A673 (cell line): Measurements from ENCODE around the gene TMEM18. TPM values are rescaled to one million over a fixed set of nuclear protein-coding genes. Genes with fewer than 3 reads are reported as not detected.

ENCODE experiments used
- BruUV-seq: library from RNA; stranded (reverse); fragments of 400-500 nt; replicated peaks from 2 replicates; lab custom pipeline; 2021; lab: Mats Ljungman, UMichigan
- CTCF ChIA-PET: fragments of 300-600 bp; sonication (Branson Sonifier 250); formaldehyde crosslinking; loops from one replicate; lab custom pipeline; 2022; ENCODE audit warnings: antibody characterized with exemption; lab: Charles Lee
- POLR2A ChIA-PET: fragments of 300-600 bp; sonication (Branson Sonifier 250); formaldehyde crosslinking; loops from one replicate; lab custom pipeline; 2022; ENCODE audit warnings: antibody characterized with exemption; ENCODE audit not compliant: low non-redundant PET; lab: Charles Lee
- DNase-seq: peaks from one replicate; pipeline ENCODE4 v3.0.0-alpha.2; 2015; ENCODE audit warnings: low spot score
- H3K27ac ChIP-seq: fragments of 200-600 bp; sonication (generic); 2 replicates; pipeline ENCODE4 v1.5.1; 2016; ENCODE audit warnings: mixed run types, low read depth, mild to moderate bottlenecking, mixed read lengths, antibody characterized with exemption, low read length; ENCODE audit not compliant: poor library complexity, severe bottlenecking
- H3K27me3 ChIP-seq: fragments of 200-600 bp; sonication (generic); replicated peaks from 2 replicates; pipeline ENCODE4 v1.6.1; 2017; ENCODE audit warnings: mixed run types, low read depth, mild to moderate bottlenecking, mixed read lengths, antibody characterized with exemption, low read length; ENCODE audit not compliant: insufficient read depth, poor library complexity
- H3K36me3 ChIP-seq: fragments of 200-600 bp; sonication (generic); 2 replicates; pipeline ENCODE4 v1.6.1; 2016; ENCODE audit warnings: mixed run types, mild to moderate bottlenecking, mixed read lengths, antibody characterized with exemption, low read length; ENCODE audit not compliant: insufficient read depth, poor library complexity, severe bottlenecking
- H3K4me1 ChIP-seq: fragments of 200-600 bp; sonication (generic); 2 replicates; pipeline ENCODE4 v1.6.1; 2017; ENCODE audit warnings: mixed run types, mild to moderate bottlenecking, mixed read lengths, antibody characterized with exemption, low read length; ENCODE audit not compliant: insufficient read depth, poor library complexity, severe bottlenecking
- H3K4me3 ChIP-seq: fragments of 200-600 bp; sonication (generic); 2 replicates; pipeline ENCODE4 v1.5.1; 2016; ENCODE audit warnings: low read depth, mixed run types, mild to moderate bottlenecking, mixed read lengths, low read length; ENCODE audit not compliant: poor library complexity, severe bottlenecking
- H3K9me3 ChIP-seq: fragments of 200-600 bp; sonication (generic); 2 replicates; pipeline ENCODE4 v1.6.1; 2016; ENCODE audit warnings: mixed run types, low read depth, mild to moderate bottlenecking, mixed read lengths, antibody characterized with exemption, low read length; ENCODE audit not compliant: poor library complexity, severe bottlenecking
- CTCF ChIP-seq: fragments of 300-800, 200-600 bp; sonication (generic); conservative IDR thresholded peaks from 2 replicates; pipeline ENCODE4 v1.5.1; 2017; ENCODE audit warnings: low read depth, mild to moderate bottlenecking, antibody characterized with exemption, low read length, moderate library complexity, mixed read lengths
- EZH2 ChIP-seq: fragments of 200-600 bp; sonication (generic); IDR thresholded peaks from 2 replicates; pipeline ENCODE4 v1.6.1; 2017; ENCODE audit warnings: borderline replicate concordance, low read depth, mild to moderate bottlenecking, mixed read lengths, antibody characterized with exemption, low read length; ENCODE audit not compliant: poor library complexity, severe bottlenecking
- intact Hi-C: fragments of 100-400 bp; cut with micrococcal nuclease; formaldehyde crosslinking; loops from one replicate; pipeline ENCODE4 v1.10.0; 2022; ENCODE audit not compliant: unreplicated experiment
- total RNA-seq: library from RNA; stranded (reverse); gene quantifications from 2 replicates; pipeline ENCODE4 v1.2.3, GENCODE V29; 2021

Gene TMEM18
- total RNA-seq, 1 experiment from 2014 or later, result 29.0 TPM

DNA sequence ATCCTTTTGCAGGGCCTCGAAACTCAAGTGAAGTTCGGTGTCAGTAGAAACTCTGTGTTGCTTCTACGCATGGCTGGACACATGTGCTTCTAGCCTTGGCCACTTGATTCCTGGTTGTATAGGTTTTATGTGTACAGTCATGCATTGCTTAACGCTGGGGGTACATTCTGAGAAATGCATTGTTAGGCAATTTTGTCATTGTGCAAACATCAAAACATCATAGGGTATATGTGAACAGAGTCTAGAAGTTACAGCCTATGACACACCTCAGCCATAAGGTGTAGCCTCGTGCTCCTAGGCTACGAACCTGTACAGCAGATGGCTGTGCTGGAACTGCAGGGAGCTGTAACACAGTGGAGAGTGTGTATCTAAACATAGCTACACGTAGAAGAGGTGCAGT lies 39.4 kb downstream of the TMEM18 start:
- DNase-seq, result no peak
- CTCF ChIA-PET, result no interaction called here
- no peak overlapping the region for H3K4me3 ChIP-seq
- no peak overlapping the region for H3K27ac ChIP-seq
- TF ChIP-seq EZH2 (no peak), CTCF (no peak)
- intact Hi-C loops, result loop anchor here (1.0 kb wide), 2 partner anchors 109 to 392 kb away; no protein-coding TSS in a partner anchor
- POLR2A ChIA-PET, result no interaction called here
- no peaks in the 10 kb centered on the region for H3K9me3 ChIP-seq
- H3K4me1 ChIP-seq, result no peaks in the 10 kb centered on the region
- H3K27me3 ChIP-seq, result no peaks in the 10 kb centered on the region
- H3K36me3 ChIP-seq, result no peaks in the 10 kb centered on the region
- BruUV-seq, result no TSS peak

DNA sequence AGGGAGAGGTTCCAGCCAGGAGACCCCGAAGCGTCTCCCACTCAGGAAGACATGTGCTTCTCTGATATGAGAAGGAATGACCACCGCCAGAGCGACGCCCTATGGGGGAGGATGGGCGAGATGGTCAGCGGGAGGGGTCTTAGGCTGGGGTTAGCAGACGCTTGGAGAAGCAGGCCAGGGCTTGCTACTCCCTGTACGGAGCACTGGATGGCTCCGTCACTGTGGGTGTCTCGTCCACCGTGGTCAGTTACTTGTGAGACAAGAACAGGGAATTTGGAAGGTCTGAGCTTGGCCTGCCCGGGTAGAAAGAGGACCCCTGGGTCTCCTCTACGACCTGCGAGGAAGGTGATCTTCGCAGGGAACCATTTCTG lies 39.8 kb downstream of the TMEM18 start:
- intact Hi-C loops, result loop anchor here (1.0 kb wide), 2 partner anchors 108 to 391 kb away; no protein-coding TSS in a partner anchor
- ChIA-PET POLR2A (no interaction called here), CTCF (no interaction called here)
- TF ChIP-seq EZH2 (no peak), CTCF (no peak)
- Histone ChIP-seq H3K4me3 (no peak overlapping the region), H3K4me1 (no peaks in the 10 kb centered on the region), H3K27ac (no peak overlapping the region), H3K9me3 (no peaks in the 10 kb centered on the region), H3K36me3 (no peaks in the 10 kb centered on the region), H3K27me3 (no peaks in the 10 kb centered on the region)
- BruUV-seq, result no TSS peak
- DNase-seq, result no peak

DNA sequence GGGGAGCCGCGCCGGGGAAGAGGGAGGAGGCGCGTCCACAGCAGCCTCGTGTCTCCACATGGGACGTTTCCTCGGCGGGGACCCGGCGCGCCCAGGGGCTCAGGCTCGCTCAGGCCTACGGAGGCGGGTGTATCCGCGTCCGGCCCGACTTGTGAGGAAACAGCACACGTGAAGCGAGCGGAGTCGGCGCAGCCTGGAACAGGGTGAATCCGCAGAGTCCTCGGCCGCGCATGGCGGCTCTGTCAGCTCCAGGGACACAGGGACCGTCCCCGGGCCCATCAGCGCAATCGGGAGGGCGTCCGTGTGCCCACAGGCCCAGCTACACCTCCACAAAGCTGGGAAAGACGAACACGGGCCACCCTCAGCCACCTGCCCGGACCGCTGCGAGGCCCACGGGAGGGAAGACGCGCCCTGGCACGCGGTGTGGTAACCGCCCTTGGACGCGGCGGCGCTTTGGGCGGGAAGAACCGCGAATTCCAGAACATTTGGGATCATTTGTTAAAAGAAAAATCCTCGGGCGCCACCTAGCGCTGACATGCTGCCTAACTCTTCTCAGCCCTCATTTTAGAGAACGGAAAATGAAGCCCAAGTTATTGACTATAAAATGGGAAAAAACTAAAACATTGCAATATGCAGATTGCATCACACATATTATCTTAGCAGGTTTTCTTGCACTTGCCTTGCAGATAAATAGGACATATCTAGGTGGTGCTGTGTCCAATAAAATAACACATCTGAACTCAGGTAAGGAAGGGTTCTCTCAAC lies 40.4 kb downstream of the TMEM18 start:
- intact Hi-C loops, result loop anchor here (1.0 kb wide), 2 partner anchors 108 to 391 kb away; no protein-coding TSS in a partner anchor
- Histone ChIP-seq H3K4me3 (no peak overlapping the region), H3K36me3 (no peaks in the 10 kb centered on the region), H3K27me3 (no peaks in the 10 kb centered on the region), H3K4me1 (no peaks in the 10 kb centered on the region), H3K9me3 (no peaks in the 10 kb centered on the region), H3K27ac (no peak overlapping the region)
- TF ChIP-seq CTCF (peak; percentile 85), EZH2 (no peak)
- CTCF ChIA-PET, result no interaction called here
- peak; percentile 79 for DNase-seq
- POLR2A ChIA-PET, result no interaction called here
- no TSS peak for BruUV-seq
